HG02970 (cell line): ENCODE results near the gene KRTAP5-1.
"Not testable (repeated sequence)": the region's sequence is repeated elsewhere in the genome, so short reads cannot be mapped to it uniquely, and the experiment has no call there.

Experiments
- ATAC-seq: cut with Tn5 transposase; IDR thresholded peaks from one replicate; pipeline ENCODE4 v1.9.1; 2021; ENCODE audit warnings: mild to moderate bottlenecking, moderate library complexity, moderate number of reproducible peaks; ENCODE audit not compliant: unreplicated experiment, low FRiP score

KRTAP5-1 gene, protein sequence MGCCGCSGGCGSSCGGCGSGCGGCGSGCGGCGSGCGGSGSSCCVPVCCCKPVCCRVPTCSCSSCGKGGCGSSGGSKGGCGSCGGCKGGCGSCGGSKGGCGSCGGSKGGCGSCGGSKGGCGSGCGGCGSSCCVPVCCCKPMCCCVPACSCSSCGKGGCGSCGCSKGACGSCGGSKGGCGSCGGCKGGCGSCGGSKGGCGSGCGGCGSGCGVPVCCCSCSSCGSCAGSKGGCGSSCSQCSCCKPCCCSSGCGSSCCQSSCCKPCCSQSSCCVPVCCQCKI

DNA sequence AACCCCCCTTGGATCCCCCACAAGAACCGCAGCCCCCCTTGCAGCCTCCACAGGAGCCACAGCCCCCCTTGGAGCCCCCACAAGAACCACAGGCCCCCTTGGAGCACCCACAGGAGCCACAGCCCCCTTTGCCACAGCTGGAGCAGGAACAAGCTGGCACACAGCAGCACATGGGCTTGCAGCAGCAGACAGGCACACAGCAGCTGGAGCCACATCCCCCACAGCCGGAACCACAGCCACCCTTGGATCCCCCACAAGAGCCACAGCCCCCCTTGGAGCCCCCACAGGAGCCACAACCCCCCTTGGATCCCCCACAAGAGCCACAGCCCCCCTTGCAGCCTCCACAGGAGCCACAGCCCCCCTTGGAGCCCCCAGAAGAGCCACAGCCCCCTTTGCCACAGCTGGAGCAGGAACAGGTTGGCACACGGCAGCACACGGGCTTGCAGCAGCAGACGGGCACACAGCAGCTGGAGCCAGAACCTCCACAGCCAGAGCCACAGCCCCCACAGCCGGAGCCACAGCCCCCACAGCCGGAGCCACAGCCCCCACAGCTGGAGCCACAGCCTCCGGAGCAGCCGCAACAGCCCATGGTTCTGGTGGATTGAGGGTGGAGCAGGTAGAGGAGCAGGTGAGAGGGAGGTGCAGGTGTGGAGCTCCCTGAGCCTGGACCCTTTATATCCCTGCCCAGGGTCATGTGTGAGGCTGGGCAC is at the start of gene KRTAP5-1:
Gene KRTAP5-1 (minus strand): TSS at position 623 of the 710 bp plus-strand sequence. CDS start 34 bp downstream, at position 589.
- not testable (repeated sequence) for ATAC-seq

- ATAC-seq: no peak
These were observed 48.8 kb upstream of the KRTAP5-1 start for GRCh38 chr11:1633864-1634263.

GRCh38 chr11:1632053-1632714 is 47.1 kb upstream of the KRTAP5-1 start:
- ATAC-seq: no peak

DNA sequence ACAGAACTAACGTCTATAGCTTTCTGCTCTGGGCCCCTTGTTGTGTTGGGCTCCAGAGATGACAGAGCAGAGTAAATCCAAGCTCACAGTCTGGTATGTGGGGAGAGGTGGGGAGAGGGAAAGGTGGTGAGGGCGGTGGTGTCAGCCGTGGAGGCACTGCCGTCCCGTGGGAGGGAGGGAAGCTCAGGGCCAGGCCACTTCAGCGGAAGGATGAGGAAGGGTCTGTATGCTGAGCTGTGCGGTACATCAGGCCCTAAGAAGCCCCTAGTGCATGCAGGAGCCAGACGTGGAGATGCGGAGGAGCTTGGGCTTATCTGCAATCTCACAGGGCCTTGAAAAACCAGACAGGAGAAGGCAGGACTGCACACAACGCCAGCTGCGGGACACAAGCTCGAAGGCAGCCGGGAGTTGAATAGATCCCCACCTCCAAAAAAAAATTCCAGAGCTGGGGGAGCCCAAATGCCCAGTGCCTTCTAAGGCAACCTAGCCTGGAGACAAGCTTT is 46.0 kb upstream of the KRTAP5-1 start:
- no peak for ATAC-seq

DNA sequence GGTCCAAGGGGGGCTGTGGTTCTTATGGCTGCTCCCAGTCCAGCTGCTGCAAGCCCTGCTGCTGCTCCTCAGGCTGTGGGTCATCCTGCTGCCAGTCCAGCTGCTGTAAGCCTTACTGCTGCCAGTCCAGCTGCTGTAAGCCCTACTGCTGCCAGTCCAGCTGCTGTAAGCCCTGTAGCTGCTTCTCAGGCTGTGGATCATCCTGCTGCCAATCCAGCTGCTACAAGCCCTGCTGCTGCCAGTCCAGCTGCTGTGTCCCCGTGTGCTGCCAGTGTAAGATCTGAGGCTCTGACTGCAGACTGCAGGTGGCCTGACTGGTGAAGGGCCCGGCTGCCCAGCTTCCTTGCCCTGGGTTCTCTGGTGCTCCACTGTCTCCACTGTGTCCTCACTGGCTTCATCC is 45.2 kb upstream of the KRTAP5-1 start:
- no peak for ATAC-seq

- no peak for ATAC-seq
These were observed 44.5 kb upstream of the KRTAP5-1 start, which contains the start of gene KRTAP5-5 for GRCh38 chr11:1629326-1630185. TSS of gene KRTAP5-5 (plus strand) at chr11:1629775. CDS start at chr11:1629841, 66 bp downstream.

DNA sequence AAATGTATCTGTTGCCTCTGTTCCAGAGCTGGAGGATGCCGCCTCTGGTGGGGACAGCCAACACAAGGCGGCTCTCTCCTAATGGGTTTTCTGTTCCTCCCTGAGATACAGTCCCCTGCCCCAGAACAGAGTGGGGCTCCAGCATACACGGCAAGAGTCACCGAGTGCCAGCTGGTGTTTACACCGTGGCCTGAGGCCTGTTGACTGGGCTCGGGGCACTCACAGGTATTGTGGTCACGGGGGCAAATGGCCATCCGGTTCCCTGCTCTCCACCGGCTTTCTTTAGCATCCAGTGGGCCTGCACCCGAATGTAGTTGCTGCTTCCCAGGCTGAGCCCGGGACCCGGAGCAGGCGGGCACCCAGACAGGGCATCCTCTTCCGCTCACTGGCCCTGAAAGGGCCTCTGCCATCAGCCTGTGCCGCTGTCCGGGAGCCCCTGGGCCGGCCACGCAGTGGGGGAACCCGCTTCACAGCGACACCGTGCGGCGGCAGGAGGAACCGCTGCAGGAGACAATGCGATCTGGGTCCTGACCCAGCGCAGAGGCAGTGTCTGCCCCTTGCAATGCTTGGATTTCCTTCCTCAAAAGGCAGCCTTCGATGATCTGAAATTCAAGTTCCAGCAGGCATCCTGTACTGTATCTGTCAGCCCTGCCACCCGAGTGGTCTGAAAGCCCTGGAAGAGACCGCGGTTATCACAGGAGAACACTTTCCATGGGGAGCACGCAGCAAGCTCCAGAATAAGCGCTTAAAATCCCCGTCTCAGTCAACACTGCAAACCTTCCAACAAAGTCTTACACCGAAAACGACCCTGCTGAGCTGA is 43.6 kb upstream of the KRTAP5-1 start:
- ATAC-seq: no peak

GRCh38 chr11:1625541-1625940 is 40.5 kb upstream of the KRTAP5-1 start:
- ATAC-seq: no peak

GRCh38 chr11:1624621-1625020 is 39.5 kb upstream of the KRTAP5-1 start:
- ATAC-seq: no peak

GRCh38 chr11:1623716-1624115 is 38.6 kb upstream of the KRTAP5-1 start:
- no peak for ATAC-seq

DNA sequence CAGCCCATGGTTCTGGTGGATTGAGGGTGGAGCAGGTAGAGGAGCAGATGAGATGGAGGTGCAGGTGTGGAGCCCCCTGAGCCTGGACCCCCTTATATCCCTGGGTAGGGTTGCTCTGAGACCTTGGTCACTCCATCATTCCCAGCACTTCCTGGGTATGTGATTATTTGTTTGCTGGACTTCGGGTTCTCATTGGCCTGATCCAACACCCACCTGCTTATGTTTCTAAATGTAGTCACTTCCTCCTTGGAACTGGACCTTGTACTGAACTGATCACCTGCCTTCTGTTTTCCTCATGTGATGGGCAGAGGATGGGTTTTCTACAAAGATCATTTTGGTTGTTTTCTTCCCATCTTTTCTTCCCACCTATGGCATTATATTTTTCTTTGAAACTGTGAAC is 37.0 kb upstream of the KRTAP5-1 start, which contains the start of gene KRTAP5-4:
Gene KRTAP5-4 (minus strand): TSS at position 53 of the 400 bp plus-strand sequence. CDS start 45 bp downstream, at position 8.
- ATAC-seq: no peak

- no peak for ATAC-seq
These were observed 34.4 kb upstream of the KRTAP5-1 start for GRCh38 chr11:1619449-1619848.

GRCh38 chr11:1618231-1618630 is 33.1 kb upstream of the KRTAP5-1 start:
- no peak for ATAC-seq

GRCh38 chr11:1608363-1608762 is 23.3 kb upstream of the KRTAP5-1 start, which contains the start of gene KRTAP5-3:
TSS of gene KRTAP5-3 (minus strand) at chr11:1608463. CDS start at chr11:1608385, 78 bp downstream.
- no peak for ATAC-seq

DNA sequence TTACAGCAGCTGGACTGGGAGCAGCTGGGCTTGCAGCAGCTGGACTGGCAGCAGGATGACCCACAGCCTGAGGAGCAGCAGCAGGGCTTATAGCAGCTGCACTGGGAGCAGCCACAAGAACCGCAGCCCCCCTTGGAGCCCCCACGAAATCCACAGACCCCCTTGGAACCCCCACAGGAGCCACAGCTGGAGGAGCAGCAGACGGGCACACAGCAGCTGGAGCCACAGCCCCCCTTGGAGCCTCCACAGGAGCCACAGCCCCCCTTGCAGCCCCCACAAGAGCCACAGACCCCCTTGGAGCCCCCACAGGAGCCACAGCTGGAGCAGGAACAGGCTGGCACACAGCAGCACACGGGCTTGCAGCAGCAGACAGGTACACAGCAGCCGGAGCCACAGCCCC is 22.8 kb upstream of the KRTAP5-1 start:
- not testable (repeated sequence) for ATAC-seq

GRCh38 chr11:1607156-1607845 is 22.2 kb upstream of the KRTAP5-1 start:
- ATAC-seq: not testable (repeated sequence)

DNA sequence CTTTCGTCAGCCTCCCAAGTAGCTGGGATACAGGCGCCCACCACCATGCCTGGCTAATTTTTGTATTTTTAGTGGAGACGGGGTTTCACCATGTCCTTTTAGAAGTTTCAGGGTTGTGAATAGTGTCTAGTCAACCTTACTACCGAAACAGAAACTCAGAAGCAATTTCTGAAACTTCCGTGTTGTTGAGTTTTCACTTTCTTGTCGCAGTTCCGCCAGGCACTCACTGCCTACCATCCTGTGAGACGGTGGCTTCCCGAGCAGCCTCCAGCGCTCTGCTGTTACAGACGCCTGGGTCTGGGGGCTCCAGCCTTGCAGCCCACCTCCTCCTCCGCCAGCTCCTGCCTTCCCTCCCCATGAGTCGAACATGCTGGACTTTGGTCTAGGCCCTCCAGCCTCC is 20.8 kb upstream of the KRTAP5-1 start:
- ATAC-seq: not testable (repeated sequence)

DNA sequence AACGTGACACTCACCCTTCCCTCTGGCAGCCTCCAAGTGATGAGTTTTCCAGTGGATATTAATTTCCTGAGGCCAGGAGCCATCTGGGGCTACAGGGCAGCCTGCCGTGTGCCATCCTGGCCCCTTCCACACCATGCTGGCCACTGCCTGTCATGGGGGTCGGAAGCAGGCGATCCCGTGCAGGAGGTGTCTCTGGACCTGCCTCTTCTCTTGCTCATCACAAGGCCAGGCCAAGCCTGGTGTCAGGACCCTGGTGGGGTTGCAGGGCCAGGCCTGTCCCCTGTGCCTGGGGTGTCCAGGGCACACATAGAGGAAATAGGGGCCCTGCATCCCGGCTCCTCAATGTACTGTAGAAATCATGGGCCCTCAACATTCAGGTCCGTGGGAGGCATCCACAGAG is 19.6 kb upstream of the KRTAP5-1 start:
- no peak for ATAC-seq
